Effector memory CD8-positive, alpha-beta T cell (primary cell): Measurements from ENCODE around the gene PSTPIP1.

ENCODE experiments used
- ATAC-seq: fragments of 150-1000 bp; cut with Tn5 transposase; replicated peaks from 2 replicates; pipeline ENCODE4 v1.10.0; 2021; ENCODE audit warnings: mild to moderate bottlenecking, moderate library complexity
- DNase-seq, 3 experiments: peaks; one replicate each; pipeline ENCODE4 v3.0.0; 2021
- H3K27ac Mint-ChIP-seq, 2 donors: one replicate each; pipeline ENCODE4 v1.8.0; 2022; ENCODE audit warnings: mild to moderate bottlenecking in 2 of 2, mixed read lengths in 2 of 2, moderate library complexity in 2 of 2
- H3K27me3 Mint-ChIP-seq, 2 donors: one replicate each; pipeline ENCODE4 v1.8.0; 2022; ENCODE audit warnings: mixed read lengths in 2 of 2
- H3K36me3 Mint-ChIP-seq: one replicate; pipeline ENCODE4 v1.8.0; 2022; ENCODE audit warnings: mild to moderate bottlenecking, moderate library complexity, mixed read lengths; ENCODE audit not compliant: insufficient read depth
- H3K4me1 Mint-ChIP-seq, 2 donors: one replicate each; pipeline ENCODE4 v1.8.0; 2022; ENCODE audit warnings: low read depth in 2 of 2, mixed read lengths in 2 of 2
- H3K4me3 Mint-ChIP-seq, 2 donors: one replicate each; pipeline ENCODE4 v1.8.0; 2022; ENCODE audit warnings: mild to moderate bottlenecking in 2 of 2, mixed read lengths in 2 of 2, moderate library complexity in 2 of 2
- H3K9me3 Mint-ChIP-seq, 2 donors: one replicate each; pipeline ENCODE4 v1.8.0; 2022; ENCODE audit warnings: mixed read lengths in 2 of 2

PSTPIP1 gene

GRCh38 chr15:76998663-76999285 is 3.8 kb downstream of the PSTPIP1 start:
- peak overlapping the region; percentile 97 for H3K4me3 Mint-ChIP-seq
- no peaks in the 10 kb centered on the region for H3K9me3 Mint-ChIP-seq
- H3K36me3 Mint-ChIP-seq: peaks cover 42% of the 10 kb centered on the region
- ATAC-seq (peak; percentile 9), DNase-seq (peak in 1 of 3 experiments; percentile 42)
- H3K27me3 Mint-ChIP-seq: no peaks in the 10 kb centered on the region
- H3K27ac Mint-ChIP-seq: peak overlapping the region; percentile 91 to 98
- peaks cover 79 to 84% of the 10 kb centered on the region in 2 donors for H3K4me1 Mint-ChIP-seq

GRCh38 chr15:76999996-77000395 is 5.1 kb downstream of the PSTPIP1 start:
- ATAC-seq (no peak), DNase-seq (no peak)
- Mint-ChIP-seq H3K27ac (peak overlapping the region; percentile 91 to 98), H3K36me3 (peaks cover 48% of the 10 kb centered on the region), H3K27me3 (no peaks in the 10 kb centered on the region), H3K4me1 (peaks cover 78 to 83% of the 10 kb centered on the region in 2 donors), H3K4me3 (peak overlapping the region; percentile 97), H3K9me3 (no peaks in the 10 kb centered on the region)

- ATAC-seq (no peak), DNase-seq (no peak)
- Mint-ChIP-seq H3K36me3 (peaks cover 44% of the 10 kb centered on the region), H3K4me1 (peaks cover 75 to 86% of the 10 kb centered on the region in 2 donors), H3K9me3 (no peaks in the 10 kb centered on the region), H3K4me3 (peak overlapping the region; percentile 82 to 97), H3K27me3 (no peaks in the 10 kb centered on the region), H3K27ac (peak overlapping the region; percentile 91 to 98)
These were observed 6.4 kb downstream of the PSTPIP1 start for GRCh38 chr15:77001351-77001750.

- Mint-ChIP-seq H3K4me3 (peak overlapping the region; percentile 82 to 97), H3K36me3 (peaks cover 44% of the 10 kb centered on the region), H3K27me3 (no peaks in the 10 kb centered on the region), H3K9me3 (no peaks in the 10 kb centered on the region), H3K4me1 (peaks cover 72 to 92% of the 10 kb centered on the region in 2 donors), H3K27ac (peak overlapping the region; percentile 91 to 98)
- DNase-seq (no peak), ATAC-seq (no peak)
These were observed 7.0 kb downstream of the PSTPIP1 start for GRCh38 chr15:77001966-77002365.

GRCh38 chr15:77002436-77002835 is 7.5 kb downstream of the PSTPIP1 start:
- ATAC-seq (no peak), DNase-seq (no peak)
- Mint-ChIP-seq H3K9me3 (no peaks in the 10 kb centered on the region), H3K27me3 (no peaks in the 10 kb centered on the region), H3K27ac (peak overlapping the region; percentile 91 to 98), H3K4me3 (peak overlapping the region; percentile 82 to 97), H3K36me3 (peaks cover 44% of the 10 kb centered on the region), H3K4me1 (peaks cover 69 to 91% of the 10 kb centered on the region in 2 donors)

- ATAC-seq: peak; percentile 85
- Mint-ChIP-seq H3K4me3 (peak overlapping the region; percentile 82 to 97), H3K9me3 (no peaks in the 10 kb centered on the region), H3K27ac (peak overlapping the region; percentile 91 to 98), H3K4me1 (peaks cover 61 to 83% of the 10 kb centered on the region in 2 donors), H3K36me3 (peaks cover 47% of the 10 kb centered on the region), H3K27me3 (no peaks in the 10 kb centered on the region)
- DNase-seq: peak; percentile 59 to 65 (median 61)
These were observed 8.3 kb downstream of the PSTPIP1 start for GRCh38 chr15:77002954-77003912.

GRCh38 chr15:77004189-77004588 is 9.3 kb downstream of the PSTPIP1 start:
- H3K9me3 Mint-ChIP-seq: no peaks in the 10 kb centered on the region
- H3K27ac Mint-ChIP-seq: peak overlapping the region; percentile 91 to 98
- peaks cover 53 to 77% of the 10 kb centered on the region in 2 donors for H3K4me1 Mint-ChIP-seq
- DNase-seq: no peak
- no peaks in the 10 kb centered on the region for H3K27me3 Mint-ChIP-seq
- no peak for ATAC-seq
- H3K36me3 Mint-ChIP-seq: peaks cover 41% of the 10 kb centered on the region
- H3K4me3 Mint-ChIP-seq: peak overlapping the region; percentile 82 to 97

GRCh38 chr15:77009176-77009575 is 14.2 kb downstream of the PSTPIP1 start:
- no peaks in the 10 kb centered on the region for H3K27me3 Mint-ChIP-seq
- peaks cover 57 to 79% of the 10 kb centered on the region in 2 donors for H3K4me1 Mint-ChIP-seq
- H3K36me3 Mint-ChIP-seq: peaks cover 37% of the 10 kb centered on the region
- no peaks in the 10 kb centered on the region for H3K9me3 Mint-ChIP-seq
- no peak for DNase-seq
- peak overlapping the region; percentile 4 to 76 for H3K4me3 Mint-ChIP-seq
- no peak for ATAC-seq
- peak overlapping the region; percentile 96 for H3K27ac Mint-ChIP-seq

- ATAC-seq (no peak), DNase-seq (no peak)
- H3K4me3 Mint-ChIP-seq: peak overlapping the region; percentile 63 to 76
- H3K27me3 Mint-ChIP-seq: no peaks in the 10 kb centered on the region
- peak overlapping the region; percentile 96 for H3K27ac Mint-ChIP-seq
- no peaks in the 10 kb centered on the region for H3K9me3 Mint-ChIP-seq
- H3K36me3 Mint-ChIP-seq: peaks cover 39% of the 10 kb centered on the region
- peaks cover 57 to 79% of the 10 kb centered on the region in 2 donors for H3K4me1 Mint-ChIP-seq
These were observed 14.9 kb downstream of the PSTPIP1 start for GRCh38 chr15:77009646-77010311.

- Mint-ChIP-seq H3K36me3 (peaks cover 44% of the 10 kb centered on the region), H3K9me3 (no peaks in the 10 kb centered on the region), H3K4me3 (peak overlapping the region; percentile 63 to 76), H3K27ac (peak overlapping the region; percentile 96), H3K4me1 (peaks cover 61 to 83% of the 10 kb centered on the region in 2 donors), H3K27me3 (no peaks in the 10 kb centered on the region)
- DNase-seq: no peak
- no peak for ATAC-seq
These were observed 15.4 kb downstream of the PSTPIP1 start for GRCh38 chr15:77010312-77010686.

- peak overlapping the region; percentile 96 for H3K27ac Mint-ChIP-seq
- ATAC-seq: peak; percentile 5
- H3K9me3 Mint-ChIP-seq: no peaks in the 10 kb centered on the region
- DNase-seq: no peak
- no peaks in the 10 kb centered on the region for H3K27me3 Mint-ChIP-seq
- H3K4me1 Mint-ChIP-seq: peaks cover 62 to 83% of the 10 kb centered on the region in 2 donors
- H3K4me3 Mint-ChIP-seq: peak overlapping the region; percentile 63 to 76
- H3K36me3 Mint-ChIP-seq: peaks cover 44% of the 10 kb centered on the region
These were observed 15.9 kb downstream of the PSTPIP1 start for GRCh38 chr15:77010857-77011256.

- H3K27me3 Mint-ChIP-seq: no peaks in the 10 kb centered on the region
- no peak for ATAC-seq
- H3K27ac Mint-ChIP-seq: peak overlapping the region; percentile 96
- H3K4me1 Mint-ChIP-seq: peaks cover 64 to 69% of the 10 kb centered on the region in 2 donors
- H3K9me3 Mint-ChIP-seq: no peaks in the 10 kb centered on the region
- peaks cover 47% of the 10 kb centered on the region for H3K36me3 Mint-ChIP-seq
- H3K4me3 Mint-ChIP-seq: peak overlapping the region; percentile 90 to 96
- DNase-seq: no peak
These were observed 17.3 kb downstream of the PSTPIP1 start for GRCh38 chr15:77012117-77012712.

GRCh38 chr15:77012868-77013267 is 17.9 kb downstream of the PSTPIP1 start:
- Mint-ChIP-seq H3K36me3 (peaks cover 47% of the 10 kb centered on the region), H3K27me3 (no peaks in the 10 kb centered on the region), H3K9me3 (no peaks in the 10 kb centered on the region), H3K27ac (peak overlapping the region; percentile 96), H3K4me3 (peak overlapping the region; percentile 90 to 96), H3K4me1 (peaks cover 71 to 74% of the 10 kb centered on the region in 2 donors)
- ATAC-seq (peak; percentile 72), DNase-seq (peak; percentile 62 to 66 (median 62))
